A549 (cell line): ENCODE results near the gene RNF121.

Experiments used
- CEBPB ChIP-seq, 2 experiments: fragments of >200 bp in 1 of 2; sonication (Bioruptor Twin) in 1 of 2; formaldehyde crosslinking in 1 of 2; IDR thresholded peaks; 2 replicates each; pipeline ENCODE4 v1.6.1; 2012 to 2016
- CHD2 ChIP-seq: fragments of 150-350 bp; IDR thresholded peaks from 2 replicates; pipeline ENCODE4 v1.6.1; 2014; ENCODE audit warnings: low read length; ENCODE audit not compliant: partially characterized antibody
- EHF ChIP-seq: fragments of 250-450 bp; sonication (Bioruptor Pico); IDR thresholded peaks from 2 replicates; pipeline ENCODE4 v1.5.0; 2020; ENCODE audit warnings: mild to moderate bottlenecking
- EP300 ChIP-seq, 2 experiments: fragments of >200 bp; sonication (Bioruptor Twin); formaldehyde crosslinking; IDR thresholded peaks; 2 replicates in 1 of 2; 3 replicates in 1 of 2; pipeline ENCODE4 v1.6.1; 2016 to 2017
- JUNB ChIP-seq: fragments of >200 bp; sonication (Bioruptor Twin); formaldehyde crosslinking; IDR thresholded peaks from 2 replicates; pipeline ENCODE4 v1.6.1; 2016
- POLR2A ChIP-seq: IDR thresholded peaks from 2 replicates; pipeline ENCODE4 v1.6.1; 2012; ENCODE audit warnings: mild to moderate bottlenecking, low read length
- RAD21 ChIP-seq, 2 experiments: fragments of >200 bp in 1 of 2; sonication (Bioruptor Twin) in 1 of 2; formaldehyde crosslinking in 1 of 2; IDR thresholded peaks in 1 of 2; conservative IDR thresholded peaks in 1 of 2; 2 replicates in 1 of 2; 3 replicates in 1 of 2; pipeline ENCODE4 v1.6.1; 2012 to 2018; ENCODE audit warnings: inconsistent platforms in 1 of 2
- RCOR1 ChIP-seq: fragments of 150-350 bp; IDR thresholded peaks from 2 replicates; pipeline ENCODE4 v1.6.1; 2014; ENCODE audit warnings: antibody characterized with exemption, low read length, low read depth
- RFX5 ChIP-seq: fragments of 450-650 bp; IDR thresholded peaks from 2 replicates; pipeline ENCODE4 v1.7.1; 2014; ENCODE audit warnings: antibody characterized with exemption, mild to moderate bottlenecking, moderate library complexity
- SREBF2 ChIP-seq: fragments of 450-650 bp; IDR thresholded peaks from 2 replicates; pipeline ENCODE4 v1.6.1; 2014; ENCODE audit warnings: mild to moderate bottlenecking, moderate library complexity
- TF ChIP-seq, protein P1 (sequence below): fragments of >200 bp; sonication (Bioruptor Twin); formaldehyde crosslinking; IDR thresholded peaks from 3 replicates; pipeline ENCODE4 v1.5.1; 2016
- TF ChIP-seq, protein P2 (sequence below): IDR thresholded peaks from 2 replicates; pipeline ENCODE4 v1.6.1; 2012
- TF ChIP-seq, protein P3 (sequence below): fragments of >200 bp; sonication (Bioruptor Twin); formaldehyde crosslinking; IDR thresholded peaks from 3 replicates; pipeline ENCODE4 v1.6.1; 2016
- TF ChIP-seq, protein P4 (sequence below): fragments of 200-600 bp; sonication (generic); IDR thresholded peaks from 2 replicates; pipeline ENCODE4 v1.6.1; 2016; ENCODE audit warnings: antibody characterized with exemption, mild to moderate bottlenecking, moderate library complexity

DNA sequence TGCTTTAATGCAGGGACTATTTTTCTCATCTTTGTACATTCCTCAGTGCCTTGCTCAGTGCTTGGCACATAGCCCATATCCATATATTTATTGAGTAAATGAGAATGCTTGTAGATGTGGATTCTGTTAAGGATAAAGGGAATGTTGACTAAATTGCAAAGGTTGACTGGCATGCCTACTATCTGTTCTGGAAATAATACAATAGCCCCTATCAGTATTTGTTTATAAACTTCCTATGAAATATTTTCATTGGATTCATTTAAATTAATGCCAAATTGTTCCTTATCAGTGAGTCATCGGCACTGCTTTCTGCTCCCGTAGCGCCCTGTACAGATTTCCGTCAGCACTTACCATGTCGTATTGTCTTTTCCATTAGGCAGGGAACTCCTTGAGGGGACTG lies 8.0 kb downstream of the RNF121 start:
- TF ChIP-seq, protein P1, sequence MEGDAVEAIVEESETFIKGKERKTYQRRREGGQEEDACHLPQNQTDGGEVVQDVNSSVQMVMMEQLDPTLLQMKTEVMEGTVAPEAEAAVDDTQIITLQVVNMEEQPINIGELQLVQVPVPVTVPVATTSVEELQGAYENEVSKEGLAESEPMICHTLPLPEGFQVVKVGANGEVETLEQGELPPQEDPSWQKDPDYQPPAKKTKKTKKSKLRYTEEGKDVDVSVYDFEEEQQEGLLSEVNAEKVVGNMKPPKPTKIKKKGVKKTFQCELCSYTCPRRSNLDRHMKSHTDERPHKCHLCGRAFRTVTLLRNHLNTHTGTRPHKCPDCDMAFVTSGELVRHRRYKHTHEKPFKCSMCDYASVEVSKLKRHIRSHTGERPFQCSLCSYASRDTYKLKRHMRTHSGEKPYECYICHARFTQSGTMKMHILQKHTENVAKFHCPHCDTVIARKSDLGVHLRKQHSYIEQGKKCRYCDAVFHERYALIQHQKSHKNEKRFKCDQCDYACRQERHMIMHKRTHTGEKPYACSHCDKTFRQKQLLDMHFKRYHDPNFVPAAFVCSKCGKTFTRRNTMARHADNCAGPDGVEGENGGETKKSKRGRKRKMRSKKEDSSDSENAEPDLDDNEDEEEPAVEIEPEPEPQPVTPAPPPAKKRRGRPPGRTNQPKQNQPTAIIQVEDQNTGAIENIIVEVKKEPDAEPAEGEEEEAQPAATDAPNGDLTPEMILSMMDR: no peak
- TF ChIP-seq POLR2A (no peak), RFX5 (no peak), RCOR1 (no peak), JUNB (peak; percentile 62), CHD2 (no peak), EP300 (IDR thresholded peaks at IDR 0.05) (peak in 1 of 2 experiments; percentile 40; a peak in 1 of 5 replicates), SREBF2 (no peak), RAD21 (conservative IDR thresholded peaks at IDR 0.05 in 1 of 2, IDR thresholded peaks at IDR 0.05 in 1 of 2) (0 out of 5 replicates have a peak, but pooled peaks of 1 of the 2 experiments have one; percentile 1), CEBPB (IDR thresholded peaks at IDR 0.05) (peak in 1 of 2 experiments; percentile 22; a peak in 1 of 4 replicates), EHF (CRISPR knock-in tag) (no peak)
- TF ChIP-seq, protein P2, sequence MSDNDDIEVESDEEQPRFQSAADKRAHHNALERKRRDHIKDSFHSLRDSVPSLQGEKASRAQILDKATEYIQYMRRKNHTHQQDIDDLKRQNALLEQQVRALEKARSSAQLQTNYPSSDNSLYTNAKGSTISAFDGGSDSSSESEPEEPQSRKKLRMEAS: no peak; the same call in 1 of the 2 replicates
- TF ChIP-seq, protein P3, sequence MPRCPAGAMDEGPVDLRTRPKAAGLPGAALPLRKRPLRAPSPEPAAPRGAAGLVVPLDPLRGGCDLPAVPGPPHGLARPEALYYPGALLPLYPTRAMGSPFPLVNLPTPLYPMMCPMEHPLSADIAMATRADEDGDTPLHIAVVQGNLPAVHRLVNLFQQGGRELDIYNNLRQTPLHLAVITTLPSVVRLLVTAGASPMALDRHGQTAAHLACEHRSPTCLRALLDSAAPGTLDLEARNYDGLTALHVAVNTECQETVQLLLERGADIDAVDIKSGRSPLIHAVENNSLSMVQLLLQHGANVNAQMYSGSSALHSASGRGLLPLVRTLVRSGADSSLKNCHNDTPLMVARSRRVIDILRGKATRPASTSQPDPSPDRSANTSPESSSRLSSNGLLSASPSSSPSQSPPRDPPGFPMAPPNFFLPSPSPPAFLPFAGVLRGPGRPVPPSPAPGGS: no peak
- TF ChIP-seq, protein P4, sequence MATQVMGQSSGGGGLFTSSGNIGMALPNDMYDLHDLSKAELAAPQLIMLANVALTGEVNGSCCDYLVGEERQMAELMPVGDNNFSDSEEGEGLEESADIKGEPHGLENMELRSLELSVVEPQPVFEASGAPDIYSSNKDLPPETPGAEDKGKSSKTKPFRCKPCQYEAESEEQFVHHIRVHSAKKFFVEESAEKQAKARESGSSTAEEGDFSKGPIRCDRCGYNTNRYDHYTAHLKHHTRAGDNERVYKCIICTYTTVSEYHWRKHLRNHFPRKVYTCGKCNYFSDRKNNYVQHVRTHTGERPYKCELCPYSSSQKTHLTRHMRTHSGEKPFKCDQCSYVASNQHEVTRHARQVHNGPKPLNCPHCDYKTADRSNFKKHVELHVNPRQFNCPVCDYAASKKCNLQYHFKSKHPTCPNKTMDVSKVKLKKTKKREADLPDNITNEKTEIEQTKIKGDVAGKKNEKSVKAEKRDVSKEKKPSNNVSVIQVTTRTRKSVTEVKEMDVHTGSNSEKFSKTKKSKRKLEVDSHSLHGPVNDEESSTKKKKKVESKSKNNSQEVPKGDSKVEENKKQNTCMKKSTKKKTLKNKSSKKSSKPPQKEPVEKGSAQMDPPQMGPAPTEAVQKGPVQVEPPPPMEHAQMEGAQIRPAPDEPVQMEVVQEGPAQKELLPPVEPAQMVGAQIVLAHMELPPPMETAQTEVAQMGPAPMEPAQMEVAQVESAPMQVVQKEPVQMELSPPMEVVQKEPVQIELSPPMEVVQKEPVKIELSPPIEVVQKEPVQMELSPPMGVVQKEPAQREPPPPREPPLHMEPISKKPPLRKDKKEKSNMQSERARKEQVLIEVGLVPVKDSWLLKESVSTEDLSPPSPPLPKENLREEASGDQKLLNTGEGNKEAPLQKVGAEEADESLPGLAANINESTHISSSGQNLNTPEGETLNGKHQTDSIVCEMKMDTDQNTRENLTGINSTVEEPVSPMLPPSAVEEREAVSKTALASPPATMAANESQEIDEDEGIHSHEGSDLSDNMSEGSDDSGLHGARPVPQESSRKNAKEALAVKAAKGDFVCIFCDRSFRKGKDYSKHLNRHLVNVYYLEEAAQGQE: no peak
